Measurements from ENCODE around the gene PPFIA1. TPM values are rescaled to one million over a fixed set of nuclear protein-coding genes. Genes with fewer than 3 reads are reported as not detected.
"Not testable (repeated sequence)": the region's sequence is repeated elsewhere in the genome, so short reads cannot be mapped to it uniquely, and the experiment has no call there.

The PPFIA1 gene
- total RNA-seq, 2 experiments from 2014 or later, result 29.5 to 30.9 TPM

DNA sequence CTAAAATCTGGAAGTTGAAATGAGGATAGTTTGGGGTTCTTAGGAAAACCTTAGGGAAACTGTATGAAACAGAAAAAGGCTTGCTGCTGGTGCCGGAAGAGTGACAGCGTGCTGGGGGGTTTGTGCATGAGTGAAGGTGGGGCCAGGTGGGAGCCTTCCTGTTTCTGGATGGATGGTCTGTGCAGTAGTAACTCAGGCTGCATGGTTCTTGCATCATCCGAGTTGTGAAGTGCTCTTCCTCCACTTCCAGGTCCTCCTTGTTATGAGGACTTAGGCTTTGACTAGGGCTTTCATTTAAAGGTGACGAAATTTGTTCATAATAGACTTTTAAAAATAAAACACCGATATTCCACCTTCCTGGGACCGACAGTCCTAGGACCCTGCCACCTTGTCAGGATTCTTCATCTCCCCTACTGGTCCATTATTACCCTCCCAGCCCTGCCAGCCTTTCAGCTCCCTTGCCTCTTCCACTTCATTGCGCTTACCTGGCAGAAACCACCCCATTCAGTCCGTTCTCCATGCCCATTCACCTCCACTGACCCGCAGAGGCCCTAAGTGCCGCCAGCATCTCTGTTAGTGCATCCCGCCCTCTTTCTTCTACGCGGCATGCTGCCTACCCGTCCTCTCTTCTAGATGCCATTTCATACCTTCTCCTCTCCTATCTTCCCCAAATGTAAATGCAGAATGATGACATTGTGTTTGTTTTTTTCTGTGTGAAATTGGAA is 47.3 kb downstream of the PPFIA1 start:
- H3K36me3 Mint-ChIP-seq, result peaks cover 17% of the 10 kb centered on the region
- H3K4me1 Mint-ChIP-seq, result peaks cover 3% of the 10 kb centered on the region
- no peaks in the 10 kb centered on the region for H3K27me3 Mint-ChIP-seq
- no peak overlapping the region for H3K27ac Mint-ChIP-seq
- H3K9me3 Mint-ChIP-seq, result no peaks in the 10 kb centered on the region
- no peak for DNase-seq
- no peak overlapping the region for H3K4me3 Mint-ChIP-seq

DNA sequence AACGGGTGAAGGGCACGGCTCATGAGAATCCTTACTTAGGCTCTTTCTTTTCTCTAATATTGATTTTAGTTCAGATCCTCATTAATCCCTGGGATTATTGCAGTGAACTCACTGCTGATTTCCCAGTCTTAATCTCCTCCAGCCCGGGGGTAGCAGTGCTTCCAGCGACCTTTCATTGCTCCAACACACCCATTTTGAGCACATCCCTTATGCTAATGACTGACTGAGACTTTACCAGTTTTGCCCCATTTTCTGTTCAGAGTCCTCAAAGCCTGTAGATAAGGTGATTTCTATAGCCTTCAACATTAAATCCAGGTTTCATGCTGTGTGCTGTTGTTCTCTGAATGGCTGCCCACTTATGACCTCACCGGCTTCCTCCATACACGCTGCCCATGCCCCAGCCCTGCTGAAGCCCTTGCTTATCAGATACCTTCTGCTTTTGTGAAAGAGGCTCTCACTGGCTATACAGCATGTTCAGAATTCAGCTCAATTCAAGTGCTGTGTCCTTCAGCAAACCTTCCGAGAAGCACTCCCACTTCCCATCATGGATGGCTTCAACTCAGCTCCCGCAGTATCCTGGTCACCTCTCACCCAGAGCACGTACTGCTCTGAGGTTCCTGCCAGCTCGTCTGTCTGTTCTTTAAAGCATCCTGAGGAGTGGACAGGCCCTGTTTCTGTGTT is 49.0 kb downstream of the PPFIA1 start:
- Mint-ChIP-seq H3K36me3 (peaks cover 14% of the 10 kb centered on the region), H3K27me3 (no peaks in the 10 kb centered on the region), H3K4me1 (no peaks in the 10 kb centered on the region), H3K9me3 (no peaks in the 10 kb centered on the region), H3K27ac (no peak overlapping the region), H3K4me3 (no peak overlapping the region)
- no peak for DNase-seq

DNA sequence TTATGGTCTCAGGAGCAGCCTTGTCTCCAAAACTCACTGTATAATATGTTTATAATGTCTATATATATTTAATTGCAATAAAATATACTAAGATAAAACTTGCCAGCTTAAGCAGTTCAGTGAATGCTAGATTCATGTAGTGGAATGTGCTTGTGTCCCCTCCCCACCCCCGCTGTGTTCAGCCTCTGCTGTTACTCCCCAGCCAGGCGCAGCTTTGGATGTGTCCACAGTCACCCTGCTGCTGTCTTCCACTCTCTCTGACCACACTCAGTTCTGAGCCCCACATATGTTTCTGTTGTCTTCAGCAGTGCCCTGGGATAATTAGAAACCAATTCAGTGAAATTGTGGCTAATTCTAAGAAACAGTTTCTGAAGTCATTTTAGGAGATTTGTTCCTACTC is 52.2 kb downstream of the PPFIA1 start:
- H3K27ac Mint-ChIP-seq, result no peak overlapping the region
- no peak overlapping the region for H3K4me3 Mint-ChIP-seq
- H3K4me1 Mint-ChIP-seq, result no peaks in the 10 kb centered on the region
- H3K36me3 Mint-ChIP-seq, result peaks cover 18% of the 10 kb centered on the region
- no peak for DNase-seq
- H3K9me3 Mint-ChIP-seq, result no peaks in the 10 kb centered on the region
- H3K27me3 Mint-ChIP-seq, result no peaks in the 10 kb centered on the region

DNA sequence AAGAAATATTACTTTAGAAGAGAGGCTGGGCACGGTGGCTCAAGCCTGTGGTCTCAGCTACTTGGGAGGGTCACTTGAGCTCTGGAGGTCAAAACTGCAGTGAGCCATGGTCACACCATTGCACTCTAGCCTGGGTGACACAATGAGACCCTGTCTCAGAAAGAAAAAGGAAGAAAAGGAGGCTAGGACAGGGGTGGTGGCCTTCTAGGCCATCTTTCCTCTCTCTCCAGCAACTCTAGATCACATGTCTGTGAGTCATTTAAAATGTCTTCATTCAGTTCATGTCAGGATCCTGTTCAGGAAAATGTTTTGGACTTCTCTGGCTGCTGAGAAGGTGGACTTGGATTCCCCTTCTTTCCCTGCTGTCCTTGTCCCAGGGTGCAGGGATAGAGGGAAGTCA is 53.3 kb downstream of the PPFIA1 start:
- Mint-ChIP-seq H3K27me3 (no peaks in the 10 kb centered on the region), H3K27ac (no peak overlapping the region), H3K4me1 (no peaks in the 10 kb centered on the region), H3K4me3 (no peak overlapping the region), H3K36me3 (peaks cover 21% of the 10 kb centered on the region), H3K9me3 (no peaks in the 10 kb centered on the region)
- no peak for DNase-seq

DNA sequence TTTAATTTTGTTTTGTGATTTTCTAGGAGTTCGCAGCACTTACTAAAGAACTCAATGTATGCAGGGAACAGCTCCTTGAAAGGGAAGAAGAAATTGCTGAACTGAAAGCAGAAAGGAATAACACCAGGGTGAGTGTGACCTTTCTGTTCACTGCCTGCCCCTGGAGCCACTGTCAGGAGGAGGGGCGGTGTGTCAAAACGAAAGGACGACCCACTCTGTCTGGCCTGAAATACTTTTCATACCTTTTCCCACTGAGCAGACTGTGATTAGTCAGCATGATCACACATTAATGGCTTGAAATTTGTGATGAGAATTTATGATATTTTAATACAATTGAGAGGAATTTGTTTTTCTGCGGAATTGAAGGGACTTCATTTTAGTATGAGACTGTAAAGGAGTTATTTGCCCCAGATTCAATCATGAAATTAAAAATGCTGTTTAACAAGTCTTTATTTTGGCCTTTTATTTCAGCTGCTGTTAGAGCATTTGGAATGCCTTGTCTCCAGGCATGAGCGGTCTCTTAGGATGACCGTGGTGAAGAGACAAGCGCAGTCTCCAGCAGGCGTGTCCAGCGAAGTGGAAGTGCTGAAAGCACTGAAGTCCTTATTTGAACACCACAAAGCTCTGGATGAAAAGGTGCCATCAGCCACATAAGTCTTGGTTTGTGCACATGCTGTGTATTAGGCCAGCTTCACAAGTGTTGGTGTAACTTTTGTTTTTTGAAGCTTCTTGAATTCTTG is 54.1 kb downstream of the PPFIA1 start:
- peaks cover 21% of the 10 kb centered on the region for H3K36me3 Mint-ChIP-seq
- no peaks in the 10 kb centered on the region for H3K9me3 Mint-ChIP-seq
- H3K27ac Mint-ChIP-seq, result no peak overlapping the region
- H3K4me3 Mint-ChIP-seq, result no peak overlapping the region
- no peaks in the 10 kb centered on the region for H3K4me1 Mint-ChIP-seq
- no peak for DNase-seq
- H3K27me3 Mint-ChIP-seq, result no peaks in the 10 kb centered on the region

DNA sequence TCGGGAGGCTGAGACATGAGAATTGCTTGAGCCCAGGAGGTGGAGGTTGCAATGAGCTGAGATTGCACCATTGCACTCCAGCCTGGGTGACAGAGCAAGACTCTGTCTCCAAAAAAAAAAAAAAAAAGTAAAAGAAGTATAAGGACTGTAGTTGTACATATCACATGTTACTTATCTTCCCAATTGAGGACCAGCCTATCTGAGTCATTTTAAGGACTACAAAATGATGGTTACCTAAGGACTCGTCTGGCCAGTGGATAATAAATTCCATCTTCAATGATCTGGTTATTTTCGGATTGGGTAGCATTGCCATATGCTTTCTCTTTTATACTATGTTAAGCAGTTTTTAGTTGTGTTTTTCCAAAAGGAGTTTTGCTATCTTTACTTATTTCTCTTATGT is 55.3 kb downstream of the PPFIA1 start:
- H3K4me3 Mint-ChIP-seq, result no peak overlapping the region
- no peak overlapping the region for H3K27ac Mint-ChIP-seq
- H3K27me3 Mint-ChIP-seq, result no peaks in the 10 kb centered on the region
- no peaks in the 10 kb centered on the region for H3K9me3 Mint-ChIP-seq
- peaks cover 29% of the 10 kb centered on the region for H3K36me3 Mint-ChIP-seq
- DNase-seq, result no peak
- no peaks in the 10 kb centered on the region for H3K4me1 Mint-ChIP-seq

DNA sequence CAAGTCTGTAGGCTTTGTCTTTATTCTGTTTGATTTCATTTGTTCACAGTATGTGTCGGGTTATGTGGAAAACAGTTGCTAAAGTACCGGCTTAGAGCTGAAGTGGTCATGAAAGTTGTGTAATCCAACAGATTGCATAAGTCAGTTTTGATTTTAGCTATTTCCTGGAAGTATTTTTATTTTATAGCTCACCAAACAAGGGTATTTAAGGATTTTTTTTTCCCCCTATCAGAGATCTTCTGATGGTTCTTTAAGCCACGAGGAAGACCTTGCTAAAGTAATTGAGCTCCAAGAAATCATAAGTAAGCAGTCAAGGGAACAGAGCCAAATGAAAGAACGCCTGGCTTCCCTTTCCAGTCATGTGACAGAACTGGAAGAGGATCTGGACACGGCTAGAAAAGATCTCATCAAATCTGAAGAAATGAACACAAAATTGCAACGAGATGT is 55.9 kb downstream of the PPFIA1 start:
- Mint-ChIP-seq H3K36me3 (peaks cover 25% of the 10 kb centered on the region), H3K4me1 (no peaks in the 10 kb centered on the region), H3K27ac (no peak overlapping the region), H3K27me3 (no peaks in the 10 kb centered on the region), H3K9me3 (no peaks in the 10 kb centered on the region), H3K4me3 (no peak overlapping the region)
- no peak for DNase-seq

DNA sequence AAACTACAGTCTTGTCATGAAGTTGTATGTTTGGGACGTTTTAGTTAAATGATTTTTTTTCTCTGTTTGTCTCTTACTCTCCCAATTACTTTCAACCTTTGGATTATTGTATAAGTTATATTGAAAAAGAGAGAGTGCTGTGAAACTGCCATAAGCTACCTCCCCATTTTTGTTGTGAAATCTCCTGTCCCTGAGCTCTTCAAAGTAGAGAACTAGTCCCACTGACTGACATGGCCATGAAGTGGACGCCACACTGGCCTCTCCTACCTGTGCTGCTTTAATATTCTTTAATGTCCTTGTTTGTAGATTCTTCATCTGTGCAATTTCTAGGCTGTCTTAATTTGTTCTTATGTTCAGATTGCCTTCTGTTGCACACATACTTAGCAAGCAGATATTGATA is 56.3 kb downstream of the PPFIA1 start:
- Mint-ChIP-seq H3K4me1 (no peaks in the 10 kb centered on the region), H3K27ac (no peak overlapping the region), H3K9me3 (no peaks in the 10 kb centered on the region), H3K4me3 (no peak overlapping the region), H3K36me3 (peaks cover 26% of the 10 kb centered on the region), H3K27me3 (no peaks in the 10 kb centered on the region)
- DNase-seq, result no peak

DNA sequence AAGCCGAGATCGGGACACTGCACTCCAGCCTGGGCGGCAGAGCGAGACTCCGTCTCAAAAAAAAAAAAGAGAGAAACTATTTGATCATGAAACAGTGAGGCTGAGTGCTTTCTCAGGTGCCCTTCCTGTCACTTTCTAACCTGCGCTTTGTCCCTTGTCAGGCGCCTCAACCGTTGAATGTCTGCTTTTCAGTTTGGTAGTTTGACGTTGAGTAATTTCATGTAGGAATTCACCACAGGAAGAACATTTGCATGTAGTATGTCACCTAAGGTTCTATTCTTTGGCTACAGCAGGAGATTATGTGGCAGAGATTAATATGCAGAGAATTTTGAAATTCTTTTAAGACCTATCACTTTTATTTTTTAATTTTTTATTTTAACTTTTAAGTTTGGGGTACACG is 57.2 kb downstream of the PPFIA1 start:
- H3K4me3 Mint-ChIP-seq, result no peak overlapping the region

DNA sequence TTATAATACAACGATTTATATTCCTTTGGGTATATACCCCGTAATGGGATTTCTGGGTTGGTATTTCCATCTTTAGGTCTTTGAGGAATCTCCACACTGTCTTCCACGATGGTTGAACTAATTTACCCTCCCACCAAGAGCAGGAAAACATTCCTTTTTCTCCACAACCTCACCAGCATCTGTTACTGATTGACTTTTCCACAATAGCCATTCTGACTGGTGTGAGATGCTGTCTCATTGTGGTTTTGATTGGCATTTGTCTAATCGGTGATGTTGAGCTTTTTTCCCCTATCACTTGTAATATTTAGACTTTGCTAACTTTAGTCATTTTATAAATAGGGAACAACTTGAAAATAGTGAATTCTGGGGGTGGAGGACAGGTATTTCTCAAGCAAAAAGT is 58.1 kb downstream of the PPFIA1 start:
- no peak overlapping the region for H3K4me3 Mint-ChIP-seq
- no peak overlapping the region for H3K27ac Mint-ChIP-seq
- DNase-seq, result no peak
- no peaks in the 10 kb centered on the region for H3K4me1 Mint-ChIP-seq
- no peaks in the 10 kb centered on the region for H3K9me3 Mint-ChIP-seq
- H3K36me3 Mint-ChIP-seq, result peaks cover 32% of the 10 kb centered on the region
- H3K27me3 Mint-ChIP-seq, result no peaks in the 10 kb centered on the region

More for the DNA sequence above, 57.2 kb downstream of the PPFIA1 start:
- no peaks in the 10 kb centered on the region for H3K27me3 Mint-ChIP-seq
- no peaks in the 10 kb centered on the region for H3K9me3 Mint-ChIP-seq
- peaks cover 26% of the 10 kb centered on the region for H3K36me3 Mint-ChIP-seq
- no peak for DNase-seq
- H3K27ac Mint-ChIP-seq, result no peak overlapping the region
- no peaks in the 10 kb centered on the region for H3K4me1 Mint-ChIP-seq

DNA sequence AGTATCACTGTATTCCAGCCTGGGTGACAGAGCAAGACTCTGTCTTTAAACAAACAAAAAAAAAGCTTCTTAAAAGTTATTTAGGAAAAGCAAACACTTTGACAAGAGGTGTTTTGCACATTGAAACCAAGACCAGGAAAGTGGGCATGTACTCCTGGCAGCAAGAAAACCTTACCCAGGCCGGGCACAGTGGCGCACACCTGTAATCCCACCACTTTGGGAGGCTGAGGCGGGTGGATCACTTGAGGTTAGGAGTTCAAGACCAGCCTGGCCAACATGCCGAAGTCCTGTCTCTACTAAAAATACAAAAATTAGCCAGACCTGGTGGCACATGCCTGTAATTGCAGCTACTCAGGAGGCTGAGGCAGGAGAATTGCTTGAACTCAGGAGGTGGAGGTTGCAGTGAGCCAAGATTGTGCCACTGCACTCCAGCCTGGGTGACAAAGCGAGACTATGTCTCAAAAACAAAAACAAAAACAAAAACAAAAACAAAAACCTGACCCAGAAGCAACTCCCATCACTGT is 60.9 kb downstream of the PPFIA1 start:
- not testable (repeated sequence) for H3K4me1 Mint-ChIP-seq, H3K4me3 Mint-ChIP-seq, DNase-seq, H3K9me3 Mint-ChIP-seq, H3K27ac Mint-ChIP-seq, H3K27me3 Mint-ChIP-seq
- H3K36me3 Mint-ChIP-seq, result peaks cover 34% of the 10 kb centered on the region

DNA sequence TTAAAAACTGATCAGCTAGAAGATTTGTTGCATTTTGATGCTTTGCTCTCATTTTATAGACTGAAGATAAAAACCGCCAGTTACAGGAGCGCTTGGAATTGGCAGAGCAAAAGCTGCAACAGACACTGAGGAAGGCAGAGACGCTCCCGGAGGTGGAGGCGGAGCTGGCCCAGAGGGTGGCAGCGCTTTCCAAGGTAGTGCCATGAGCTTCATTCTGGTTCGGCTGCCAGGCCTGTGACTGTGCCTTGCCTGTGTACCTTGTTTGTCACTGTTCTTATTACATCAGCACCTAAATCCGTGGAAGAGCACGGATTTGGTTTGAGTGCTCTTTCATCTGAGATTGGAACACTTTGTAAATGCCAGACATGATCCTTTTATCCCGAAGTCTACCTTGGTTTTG is 61.4 kb downstream of the PPFIA1 start:
- H3K36me3 Mint-ChIP-seq, result peaks cover 30% of the 10 kb centered on the region
- H3K4me1 Mint-ChIP-seq, result no peaks in the 10 kb centered on the region
- H3K9me3 Mint-ChIP-seq, result no peaks in the 10 kb centered on the region
- H3K27me3 Mint-ChIP-seq, result no peaks in the 10 kb centered on the region
- no peak for DNase-seq
- H3K27ac Mint-ChIP-seq, result no peak overlapping the region
- no peak overlapping the region for H3K4me3 Mint-ChIP-seq

DNA sequence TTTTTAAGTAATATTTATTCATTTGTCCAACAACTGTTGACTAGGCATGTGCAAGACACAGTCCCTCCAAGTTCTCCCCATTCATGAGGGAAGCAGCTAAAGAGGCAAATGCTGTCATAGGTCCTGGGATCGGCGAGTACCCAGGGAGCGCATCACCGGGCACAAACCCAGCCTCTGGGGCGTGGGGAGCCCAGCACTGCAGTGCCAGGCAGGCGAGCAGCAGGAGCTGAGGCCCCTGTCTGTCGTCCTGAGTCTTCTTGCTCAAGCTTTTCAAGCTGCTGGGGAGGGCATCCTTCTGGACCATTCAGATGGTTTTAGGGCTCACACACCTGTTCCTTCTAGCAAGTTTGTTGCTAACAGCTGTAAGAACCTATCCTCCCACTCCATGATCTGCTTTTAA is 62.1 kb downstream of the PPFIA1 start:
- no peak for DNase-seq
- Mint-ChIP-seq H3K9me3 (no peaks in the 10 kb centered on the region), H3K36me3 (peaks cover 30% of the 10 kb centered on the region), H3K4me3 (no peak overlapping the region), H3K27ac (no peak overlapping the region), H3K27me3 (no peaks in the 10 kb centered on the region), H3K4me1 (no peaks in the 10 kb centered on the region)

DNA sequence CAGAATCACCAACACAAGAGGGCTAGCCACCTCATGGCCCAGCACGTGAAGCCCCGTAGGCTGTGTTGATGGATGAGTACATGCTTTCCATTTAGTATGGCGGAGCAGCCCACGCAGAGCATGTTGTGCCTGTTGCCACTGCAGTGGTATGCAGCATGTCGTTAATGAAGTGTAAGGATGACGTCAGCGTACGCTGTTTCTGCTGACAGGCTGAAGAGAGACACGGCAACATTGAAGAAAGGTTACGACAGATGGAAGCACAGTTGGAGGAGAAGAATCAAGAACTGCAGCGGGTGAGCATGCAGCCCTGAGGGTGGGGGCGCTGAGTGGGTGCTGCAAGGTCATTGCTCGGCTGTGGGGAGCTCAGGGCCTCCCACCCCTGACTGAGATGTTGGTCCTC is 62.8 kb downstream of the PPFIA1 start:
- Mint-ChIP-seq H3K9me3 (no peaks in the 10 kb centered on the region), H3K4me1 (no peaks in the 10 kb centered on the region), H3K27me3 (no peaks in the 10 kb centered on the region), H3K36me3 (peaks cover 30% of the 10 kb centered on the region), H3K27ac (no peak overlapping the region), H3K4me3 (no peak overlapping the region)
- no peak for DNase-seq

DNA sequence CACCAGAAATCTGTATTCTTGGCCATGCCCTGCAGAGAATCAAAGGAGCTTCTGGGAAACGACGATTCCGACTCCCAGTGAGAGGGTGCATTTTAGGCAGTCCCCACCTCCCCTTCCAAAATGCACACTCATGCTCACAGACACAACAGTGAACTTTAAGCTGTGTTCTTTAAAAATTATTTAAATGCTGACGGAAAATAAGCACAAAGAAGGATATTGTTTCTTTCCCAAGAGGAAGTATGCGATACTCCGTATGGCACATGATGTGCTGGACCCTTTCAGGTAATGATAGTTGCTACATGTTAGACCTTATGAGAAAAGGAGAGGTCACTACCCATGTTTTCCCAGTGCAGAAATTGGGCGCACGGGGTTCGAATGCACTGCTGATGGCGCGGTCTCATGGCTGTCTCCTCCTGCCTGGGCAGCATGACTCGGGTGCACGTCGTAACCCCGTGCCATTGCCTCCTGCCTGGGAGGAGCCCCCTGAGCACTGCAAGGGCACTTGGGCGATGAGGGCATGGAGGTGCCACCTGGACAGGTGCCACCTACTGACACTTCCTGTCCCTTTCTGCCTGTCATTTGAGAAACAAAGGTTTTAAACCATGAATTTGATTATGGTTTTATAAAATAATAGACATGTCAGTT is 64.0 kb downstream of the PPFIA1 start:
- Mint-ChIP-seq H3K36me3 (peaks cover 33% of the 10 kb centered on the region), H3K4me1 (no peaks in the 10 kb centered on the region), H3K27ac (no peak overlapping the region), H3K27me3 (no peaks in the 10 kb centered on the region), H3K4me3 (no peak overlapping the region), H3K9me3 (no peaks in the 10 kb centered on the region)
- DNase-seq, result no peak
